Hematopoietic multipotent progenitor cell treated with erythropoietin and hydrocortisone succinate and interleukin-3 and kit ligand, for 6 days (in vitro differentiated cells): ENCODE data around the gene NEK5.

Source experiments
- DNase-seq: peaks from one replicate; pipeline ENCODE4 v3.0.0-alpha.2; 2015

NEK5 gene

GRCh38 chr13:52006523-52007245, 122.2 kb downstream of the NEK5 start:
- DNase-seq: no peak

GRCh38 chr13:52005841-52006522, 122.9 kb downstream of the NEK5 start:
- DNase-seq: no peak

GRCh38 chr13:52004511-52005170, 124.2 kb downstream of the NEK5 start:
- DNase-seq: peak; percentile 65

GRCh38 chr13:52003541-52003940, 125.3 kb downstream of the NEK5 start:
- DNase-seq: no peak

GRCh38 chr13:52002361-52002760, 126.5 kb downstream of the NEK5 start:
- DNase-seq: no peak

GRCh38 chr13:52001120-52001731, 127.6 kb downstream of the NEK5 start:
- DNase-seq: peak; percentile 90

- no peak for DNase-seq
Measured at GRCh38 chr13:51999921-52000320, 129.0 kb downstream of the NEK5 start.

- no peak for DNase-seq
Measured at GRCh38 chr13:51999510-51999911, 129.4 kb downstream of the NEK5 start.

- peak; percentile 69 for DNase-seq
Measured at GRCh38 chr13:51998723-51999509, 130.0 kb downstream of the NEK5 start.

- DNase-seq: no peak
Measured at GRCh38 chr13:51997641-51998330, 131.1 kb downstream of the NEK5 start.

- DNase-seq: no peak
Measured at GRCh38 chr13:51997186-51997585, 131.7 kb downstream of the NEK5 start.

- DNase-seq: peak; percentile 94
Measured at GRCh38 chr13:51996641-51997040, 132.2 kb downstream of the NEK5 start.

GRCh38 chr13:51995677-51996551, 133.0 kb downstream of the NEK5 start:
- DNase-seq: peak; percentile 90

GRCh38 chr13:51993713-51994112, 135.2 kb downstream of the NEK5 start:
- peak; percentile 65 for DNase-seq

GRCh38 chr13:51988988-51989618, 139.8 kb downstream of the NEK5 start:
- DNase-seq: no peak
